Activated naive CD8-positive, alpha-beta T cell treated with anti-CD3 and anti-CD28 coated beads, Interleukin-2, amount 50 U/mL, for 24 hours (primary cell): ENCODE data around the gene RAF1.
"Not testable (repeated sequence)": the region's sequence is repeated elsewhere in the genome, so short reads cannot be mapped to it uniquely, and the experiment has no call there.

Experiments used
- ATAC-seq: fragments of 150-1000 bp; cut with Tn5 transposase; one replicate; pipeline ENCODE4 v1.10.0; 2021
- DNase-seq: peaks from one replicate; pipeline ENCODE4 v3.0.0; 2021
- H3K27ac Mint-ChIP-seq: one replicate; pipeline ENCODE4 v1.8.0; 2021; ENCODE audit warnings: mild to moderate bottlenecking, mixed read lengths
- H3K27me3 Mint-ChIP-seq: one replicate; pipeline ENCODE4 v1.8.0; 2021; ENCODE audit warnings: mixed read lengths
- H3K36me3 Mint-ChIP-seq: one replicate; pipeline ENCODE4 v1.8.0; 2021; ENCODE audit warnings: low read depth, mixed read lengths
- H3K4me1 Mint-ChIP-seq: one replicate; pipeline ENCODE4 v1.8.0; 2021; ENCODE audit warnings: mixed read lengths
- H3K4me3 Mint-ChIP-seq: one replicate; pipeline ENCODE4 v1.8.0; 2021; ENCODE audit warnings: mild to moderate bottlenecking, moderate library complexity, mixed read lengths
- H3K9me3 Mint-ChIP-seq: one replicate; pipeline ENCODE4 v1.8.0; 2021; ENCODE audit warnings: mixed read lengths

The RAF1 gene

GRCh38 chr3:12663936-12664908 is at the start of gene RAF1:
TSS of gene RAF1 (minus strand) at chr3:12664117. CDS start at chr3:12618721, 45,396 bp downstream.
- peak; percentile 96 for DNase-seq
- Mint-ChIP-seq H3K27ac (peak within 1 kb of the TSS; percentile 90), H3K4me3 (peak within 1 kb of the TSS; percentile 92), H3K27me3 (no peaks in the 10 kb centered on the region), H3K36me3 (peaks cover 3% of the 10 kb centered on the region), H3K4me1 (peaks cover 35% of the 10 kb centered on the region), H3K9me3 (no peaks in the 10 kb centered on the region)
- peak; percentile 96 for ATAC-seq

GRCh38 chr3:12710062-12710461 is 46.1 kb upstream of the RAF1 start:
- no peak for ATAC-seq
- peaks cover 4% of the 10 kb centered on the region for H3K27me3 Mint-ChIP-seq
- H3K4me3 Mint-ChIP-seq, result no peak overlapping the region
- H3K27ac Mint-ChIP-seq, result no peak overlapping the region
- no peaks in the 10 kb centered on the region for H3K9me3 Mint-ChIP-seq
- no peaks in the 10 kb centered on the region for H3K36me3 Mint-ChIP-seq
- no peaks in the 10 kb centered on the region for H3K4me1 Mint-ChIP-seq
- DNase-seq, result no peak

- no peaks in the 10 kb centered on the region for H3K4me1 Mint-ChIP-seq
- H3K9me3 Mint-ChIP-seq, result no peaks in the 10 kb centered on the region
- ATAC-seq, result no peak
- no peak overlapping the region for H3K4me3 Mint-ChIP-seq
- no peak overlapping the region for H3K27ac Mint-ChIP-seq
- H3K36me3 Mint-ChIP-seq, result no peaks in the 10 kb centered on the region
- H3K27me3 Mint-ChIP-seq, result peaks cover 4% of the 10 kb centered on the region
- DNase-seq, result no peak
Observed at GRCh38 chr3:12709334-12709733, 45.4 kb upstream of the RAF1 start.

DNA sequence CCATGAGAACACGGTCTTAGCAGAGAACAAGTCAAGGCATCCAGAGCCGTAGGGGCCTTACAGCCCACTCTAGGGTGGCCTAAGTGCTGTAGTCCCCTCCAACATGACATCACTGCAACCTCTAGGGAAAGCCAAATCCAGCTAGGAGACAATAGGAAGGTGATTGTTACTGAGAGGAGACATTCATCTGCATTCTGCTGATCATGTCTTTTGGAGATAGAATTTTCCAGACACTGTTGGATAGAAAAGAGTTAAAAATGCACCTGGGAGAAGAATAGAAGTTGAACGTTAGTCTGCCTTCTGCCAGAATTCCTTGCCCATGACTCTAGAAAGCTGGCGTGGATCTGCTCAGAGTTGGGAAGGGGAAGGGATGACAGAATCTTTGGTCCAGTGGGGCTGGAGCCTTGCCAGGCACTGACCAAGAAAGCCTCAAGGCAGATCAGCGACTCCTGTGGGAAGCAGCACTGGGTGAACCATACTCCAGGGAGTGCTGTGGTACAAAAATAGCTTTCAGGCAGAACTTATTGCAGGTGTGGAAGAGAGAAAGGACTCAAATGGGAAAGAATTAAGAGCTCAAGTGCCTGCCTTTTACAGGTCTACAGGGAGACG is 44.8 kb upstream of the RAF1 start:
- DNase-seq, result no peak
- Mint-ChIP-seq H3K36me3 (no peaks in the 10 kb centered on the region), H3K4me3 (no peak overlapping the region)

DNA sequence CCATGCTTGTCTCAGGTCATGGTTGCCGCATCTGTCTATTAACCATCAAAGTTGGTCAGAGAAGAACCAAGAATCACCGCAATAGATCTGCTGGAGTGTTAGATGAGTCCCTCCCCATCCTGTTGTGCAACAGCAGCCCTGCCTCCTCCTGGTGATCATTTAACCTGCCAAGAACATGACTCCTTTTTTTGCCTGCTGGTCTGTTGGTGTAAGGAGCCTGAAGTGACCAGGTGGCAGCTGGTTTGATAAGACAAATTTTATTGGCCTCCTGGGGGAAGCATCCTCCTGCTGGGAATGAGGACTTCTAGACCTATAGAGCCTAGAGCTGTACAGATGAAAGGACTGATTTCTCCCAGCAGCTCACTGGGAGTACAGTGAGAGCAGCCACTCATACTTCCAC is 43.5 kb upstream of the RAF1 start:
- H3K9me3 Mint-ChIP-seq, result no peaks in the 10 kb centered on the region
- H3K4me3 Mint-ChIP-seq, result no peak overlapping the region
- no peaks in the 10 kb centered on the region for H3K4me1 Mint-ChIP-seq
- no peak for ATAC-seq
- H3K27ac Mint-ChIP-seq, result no peak overlapping the region
- H3K27me3 Mint-ChIP-seq, result peaks cover 4% of the 10 kb centered on the region
- H3K36me3 Mint-ChIP-seq, result no peaks in the 10 kb centered on the region
- no peak for DNase-seq

More for the DNA sequence above, 44.8 kb upstream of the RAF1 start:
- no peaks in the 10 kb centered on the region for H3K4me1 Mint-ChIP-seq
- no peak overlapping the region for H3K27ac Mint-ChIP-seq
- peaks cover 4% of the 10 kb centered on the region for H3K27me3 Mint-ChIP-seq
- no peak for ATAC-seq
- no peaks in the 10 kb centered on the region for H3K9me3 Mint-ChIP-seq

DNA sequence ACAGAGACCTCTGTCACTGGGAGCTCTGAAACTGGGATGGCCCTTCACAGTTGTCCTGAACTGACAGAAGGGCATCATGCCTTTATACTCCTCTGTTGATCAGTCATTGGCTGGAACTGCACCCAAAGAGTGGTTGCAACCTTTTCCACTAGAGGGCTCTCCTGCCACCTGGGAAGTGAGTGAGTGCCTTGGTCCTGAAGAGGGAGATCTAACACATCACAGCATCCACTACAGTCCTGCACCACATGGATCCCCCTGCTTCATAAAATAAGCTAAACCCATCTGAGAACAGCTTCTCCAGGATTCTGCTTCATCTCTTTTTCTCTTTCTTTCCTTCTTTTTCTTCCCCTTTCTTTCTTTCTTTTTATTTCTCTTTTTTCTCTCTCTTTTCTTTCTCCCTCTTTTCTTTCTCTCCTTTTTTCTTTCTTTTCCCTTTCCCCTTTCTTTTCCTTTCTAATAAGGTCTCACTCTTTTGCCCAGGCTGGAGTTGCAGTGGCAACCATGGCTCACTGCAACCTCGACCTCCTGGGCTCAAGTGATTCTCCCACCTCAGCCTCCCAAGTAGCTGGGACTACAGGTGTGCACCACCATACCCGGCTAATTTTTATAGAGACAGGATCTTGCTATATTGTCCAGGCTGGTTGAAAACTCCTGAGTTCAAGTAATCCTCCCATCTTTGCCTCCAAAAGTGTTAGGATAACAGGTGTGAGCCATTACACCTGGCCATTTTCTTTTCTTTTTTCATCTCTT is 42.8 kb upstream of the RAF1 start:
- Mint-ChIP-seq H3K36me3 (no peaks in the 10 kb centered on the region), H3K27ac (no peak overlapping the region), H3K27me3 (peaks cover 3% of the 10 kb centered on the region), H3K9me3 (no peaks in the 10 kb centered on the region), H3K4me1 (no peaks in the 10 kb centered on the region), H3K4me3 (no peak overlapping the region)
- peak; percentile 98 for ATAC-seq
- DNase-seq, result peak; percentile 54

DNA sequence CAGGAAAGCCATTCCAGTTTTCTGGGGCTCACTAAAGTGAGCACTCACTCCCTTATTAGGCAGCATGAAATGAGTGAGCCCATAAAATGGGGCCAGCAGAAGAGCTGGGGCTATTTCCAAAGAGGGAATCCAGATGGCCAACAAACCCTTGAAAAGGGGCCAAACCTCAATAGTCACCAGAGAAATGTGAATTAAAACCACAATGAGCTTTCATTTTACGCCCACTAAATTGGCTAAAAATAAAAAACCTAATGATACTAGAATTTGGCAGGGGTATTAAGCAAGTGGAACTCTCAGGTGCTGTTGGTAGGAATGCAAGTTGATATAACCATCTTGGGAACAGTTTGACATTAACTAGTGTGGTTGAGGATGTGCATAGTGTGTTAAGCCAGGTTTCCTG is 42.1 kb upstream of the RAF1 start:
- no peaks in the 10 kb centered on the region for H3K4me1 Mint-ChIP-seq
- no peak overlapping the region for H3K4me3 Mint-ChIP-seq
- no peaks in the 10 kb centered on the region for H3K9me3 Mint-ChIP-seq
- peaks cover 2% of the 10 kb centered on the region for H3K27me3 Mint-ChIP-seq
- no peak for DNase-seq
- ATAC-seq, result no peak
- no peaks in the 10 kb centered on the region for H3K36me3 Mint-ChIP-seq
- H3K27ac Mint-ChIP-seq, result no peak overlapping the region

DNA sequence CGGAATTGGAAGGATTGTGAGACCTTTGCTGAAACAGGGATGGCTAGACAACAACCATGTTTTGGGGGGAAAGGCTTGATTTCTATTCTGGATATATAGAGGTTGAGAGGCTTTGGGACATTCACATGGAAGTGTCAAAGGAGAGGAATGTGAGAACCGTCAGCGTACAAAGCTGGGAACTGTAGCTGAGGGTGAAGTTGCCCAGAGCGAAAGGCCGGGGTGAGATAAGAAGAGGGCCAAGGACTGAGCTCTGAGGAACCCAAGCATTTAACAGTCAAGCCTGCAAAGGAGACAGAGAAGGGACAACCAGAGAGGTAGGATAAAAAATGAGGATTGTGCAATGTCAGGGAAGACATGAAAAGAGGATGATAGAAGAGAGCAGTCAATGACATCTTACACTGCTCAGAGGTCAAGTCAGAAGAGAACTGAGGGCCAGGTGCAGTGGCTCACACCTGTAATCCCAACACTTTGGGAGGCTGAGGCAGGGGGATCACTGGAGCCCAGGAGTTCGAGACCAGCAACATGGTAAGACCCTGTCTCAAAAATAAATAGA is 41.5 kb upstream of the RAF1 start:
- Mint-ChIP-seq H3K4me3 (no peak overlapping the region), H3K9me3 (no peaks in the 10 kb centered on the region), H3K27me3 (peaks cover 2% of the 10 kb centered on the region), H3K27ac (no peak overlapping the region), H3K4me1 (no peaks in the 10 kb centered on the region), H3K36me3 (no peaks in the 10 kb centered on the region)
- DNase-seq, result no peak
- ATAC-seq, result no peak

GRCh38 chr3:12702501-12702900 is 38.6 kb upstream of the RAF1 start:
- no peak for DNase-seq
- Mint-ChIP-seq H3K27me3 (peaks cover 2% of the 10 kb centered on the region), H3K4me1 (no peaks in the 10 kb centered on the region), H3K4me3 (no peak overlapping the region), H3K27ac (no peak overlapping the region), H3K36me3 (no peaks in the 10 kb centered on the region), H3K9me3 (no peaks in the 10 kb centered on the region)
- ATAC-seq, result no peak

- not testable (repeated sequence) for DNase-seq, H3K36me3 Mint-ChIP-seq, H3K9me3 Mint-ChIP-seq, H3K27me3 Mint-ChIP-seq, ATAC-seq, H3K4me3 Mint-ChIP-seq, H3K4me1 Mint-ChIP-seq, H3K27ac Mint-ChIP-seq
Observed at GRCh38 chr3:12701601-12702000, 37.7 kb upstream of the RAF1 start.

DNA sequence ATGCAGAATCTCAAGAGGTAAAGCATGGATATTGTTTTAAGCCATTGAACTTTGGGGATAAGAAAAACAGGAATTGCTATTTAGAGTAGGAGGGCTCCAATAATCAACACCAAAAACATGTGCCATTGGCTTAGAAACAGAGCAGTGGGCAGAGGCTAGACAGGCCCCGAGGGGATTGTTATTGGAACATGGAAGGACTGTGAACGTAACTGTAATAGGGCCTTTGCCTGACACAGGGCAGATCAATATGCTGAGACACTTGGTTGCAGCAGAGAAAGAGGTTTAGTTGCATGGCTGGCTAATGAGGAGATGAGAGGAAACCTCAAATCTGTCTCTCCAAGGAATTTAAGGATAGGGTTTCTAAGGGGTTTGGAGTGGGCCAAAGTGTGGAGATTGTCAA is 36.9 kb upstream of the RAF1 start:
- H3K36me3 Mint-ChIP-seq, result no peaks in the 10 kb centered on the region
- DNase-seq (no peak), ATAC-seq (no peak)
- no peaks in the 10 kb centered on the region for H3K9me3 Mint-ChIP-seq
- H3K4me3 Mint-ChIP-seq, result no peak overlapping the region
- no peaks in the 10 kb centered on the region for H3K4me1 Mint-ChIP-seq
- no peaks in the 10 kb centered on the region for H3K27me3 Mint-ChIP-seq
- H3K27ac Mint-ChIP-seq, result no peak overlapping the region

DNA sequence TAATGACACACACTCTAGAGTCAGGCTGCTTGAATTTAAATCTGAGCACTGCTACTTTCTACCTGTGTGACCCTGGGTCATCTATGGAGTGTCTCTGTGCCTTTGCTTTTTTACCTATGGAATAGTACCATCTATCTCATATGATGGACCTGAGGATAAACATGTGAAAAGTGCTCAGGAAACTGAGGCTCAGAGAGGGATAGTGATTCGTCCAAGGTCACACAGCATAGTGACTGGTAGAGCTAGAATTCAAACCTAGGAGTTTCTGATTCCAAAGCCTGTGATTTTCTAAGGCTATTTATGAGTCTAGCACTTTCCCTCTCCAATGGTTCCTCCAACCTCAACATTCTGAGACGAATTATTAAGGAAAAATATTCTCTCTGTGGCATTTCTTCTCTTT is 32.0 kb upstream of the RAF1 start:
- H3K27me3 Mint-ChIP-seq, result no peaks in the 10 kb centered on the region
- DNase-seq (no peak), ATAC-seq (no peak)
- H3K4me1 Mint-ChIP-seq, result no peaks in the 10 kb centered on the region
- no peaks in the 10 kb centered on the region for H3K9me3 Mint-ChIP-seq
- H3K36me3 Mint-ChIP-seq, result no peaks in the 10 kb centered on the region
- no peak overlapping the region for H3K27ac Mint-ChIP-seq
- no peak overlapping the region for H3K4me3 Mint-ChIP-seq

DNA sequence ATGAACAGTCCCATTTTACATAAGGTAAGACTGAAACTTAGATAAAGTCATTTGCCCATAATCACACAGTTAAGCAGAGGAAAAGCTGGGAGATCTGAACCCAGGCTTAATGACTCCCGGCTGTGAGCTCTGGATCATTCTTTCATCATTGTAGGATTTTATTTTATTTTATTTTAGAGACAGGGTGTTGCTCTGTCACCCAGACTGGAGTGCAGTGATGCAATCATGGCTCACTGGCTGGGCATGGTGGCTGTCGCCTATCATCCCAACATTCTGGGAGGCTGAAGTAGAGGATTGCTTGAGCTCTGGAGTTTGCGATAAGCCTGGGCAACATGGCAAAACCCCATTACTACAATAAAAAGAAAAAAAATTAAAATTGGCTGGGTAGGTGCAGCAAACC is 31.2 kb upstream of the RAF1 start:
- DNase-seq, result no peak
- Mint-ChIP-seq H3K27ac (no peak overlapping the region), H3K36me3 (no peaks in the 10 kb centered on the region)

GRCh38 chr3:12692444-12692843 is 28.5 kb upstream of the RAF1 start:
- Mint-ChIP-seq H3K4me3 (no peak overlapping the region), H3K9me3 (no peaks in the 10 kb centered on the region), H3K4me1 (no peaks in the 10 kb centered on the region), H3K27me3 (no peaks in the 10 kb centered on the region), H3K36me3 (no peaks in the 10 kb centered on the region), H3K27ac (no peak overlapping the region)
- no peak for ATAC-seq
- no peak for DNase-seq

More for the DNA sequence above, 31.2 kb upstream of the RAF1 start:
- H3K27me3 Mint-ChIP-seq, result no peaks in the 10 kb centered on the region
- no peak overlapping the region for H3K4me3 Mint-ChIP-seq
- no peaks in the 10 kb centered on the region for H3K4me1 Mint-ChIP-seq
- no peaks in the 10 kb centered on the region for H3K9me3 Mint-ChIP-seq
- ATAC-seq, result no peak
